Smooth muscle cell (in vitro differentiated cells): Measurements from ENCODE around the gene METAP1D. TPM values are rescaled to one million over a fixed set of nuclear protein-coding genes. Genes with fewer than 3 reads are reported as not detected.

Experiments used
- DNase-seq: peaks from one replicate; lab custom pipeline; 2025; ENCODE audit not compliant: unreplicated experiment; lab: John Stamatoyannopoulos, UW
- H2AFZ ChIP-seq: fragments of 200-600 bp; sonication (generic); 2 replicates; pipeline ENCODE4 v1.6.0; 2016; ENCODE audit warnings: antibody characterized with exemption, low read depth, mild to moderate bottlenecking
- H3F3A ChIP-seq: fragments of 200-600 bp; sonication (generic); 2 replicates; pipeline ENCODE4 v1.6.0; 2017; ENCODE audit warnings: antibody characterized with exemption, low read depth
- H3K27ac ChIP-seq: fragments of 200-600 bp; sonication (generic); 2 replicates; pipeline ENCODE4 v1.5.1; 2016; ENCODE audit warnings: low read depth, mild to moderate bottlenecking
- H3K27me3 ChIP-seq: fragments of 200-600 bp; sonication (generic); 2 replicates; pipeline ENCODE4 v1.6.1; 2016; ENCODE audit warnings: low read depth, mild to moderate bottlenecking
- H3K36me3 ChIP-seq: fragments of 200-600 bp; sonication (generic); 2 replicates; pipeline ENCODE4 v1.5.1; 2016; ENCODE audit warnings: low read depth
- H3K4me1 ChIP-seq: fragments of 200-600 bp; sonication (generic); 2 replicates; pipeline ENCODE4 v1.5.1; 2016; ENCODE audit warnings: low read depth
- H3K4me2 ChIP-seq: fragments of 200-600 bp; sonication (generic); 2 replicates; pipeline ENCODE4 v1.6.0; 2016; ENCODE audit warnings: mild to moderate bottlenecking
- H3K4me3 ChIP-seq: fragments of 200-600 bp; sonication (generic); 2 replicates; pipeline ENCODE4 v1.5.1; 2016; ENCODE audit warnings: mild to moderate bottlenecking
- H3K79me2 ChIP-seq: fragments of 200-600 bp; sonication (generic); 2 replicates; pipeline ENCODE4 v1.6.0; 2016; ENCODE audit warnings: low read depth, mild to moderate bottlenecking
- H3K9ac ChIP-seq: fragments of 200-600 bp; sonication (generic); 2 replicates; pipeline ENCODE4 v1.6.0; 2016; ENCODE audit warnings: low read depth
- H3K9me3 ChIP-seq: fragments of 200-600 bp; sonication (generic); replicated peaks from 2 replicates; pipeline ENCODE4 v1.5.1; 2016; ENCODE audit warnings: low read depth
- H4K20me1 ChIP-seq: fragments of 200-600 bp; sonication (generic); 2 replicates; pipeline ENCODE4 v1.6.0; 2016; ENCODE audit warnings: low read depth
- CTCF ChIP-seq: fragments of 200-600 bp; sonication (generic); IDR thresholded peaks from 2 replicates; pipeline ENCODE4 v1.5.1; 2017; ENCODE audit warnings: borderline replicate concordance, mild to moderate bottlenecking, antibody characterized with exemption; ENCODE audit not compliant: insufficient read depth, poor library complexity, severe bottlenecking
- WGBS: methylation state at CpG from one replicate; pipeline ENCODE4 v1.1.7; 2016; ENCODE audit warnings: low lambda C conversion rate; 5-methylcytosine and 5-hydroxymethylcytosine counted together
- polyA plus RNA-seq: library from polyadenylated mRNA; unstranded; fragments of >200 nt; fragmentation: Nextera tagmentation; extraction: Ambion mirVana; gene quantifications from 2 replicates; pipeline ENCODE4 v1.2.1, GENCODE V29; 2016
- total RNA-seq: library from RNA; depleted of rRNA; stranded (reverse); fragments of >200 nt; gene quantifications from 2 replicates; pipeline ENCODE4 v1.2.3, GENCODE V29; 2014

METAP1D gene
- total and polyA plus RNA-seq, 2 experiments from 2014 or later = 5.9 to 7.5 TPM

- Histone ChIP-seq H4K20me1 (no peaks in the 10 kb centered on the region), H3K79me2 (no peaks in the 10 kb centered on the region), H3K4me3 (no peak overlapping the region), H3K36me3 (no peaks in the 10 kb centered on the region), H3K4me2 (no peak overlapping the region), H3K27ac (no peak overlapping the region), H2AFZ (no peak overlapping the region), H3K4me1 (no peaks in the 10 kb centered on the region), H3F3A (no peaks in the 10 kb centered on the region), H3K27me3 (no peaks in the 10 kb centered on the region), H3K9me3 (no peaks in the 10 kb centered on the region), H3K9ac (no peak overlapping the region)
- DNase-seq = no peak
- no peak for TF ChIP-seq CTCF
- WGBS = 94% methylated on average over 6 of the region's 6 CpGs
Measured at GRCh38 chr2:172048508-172049503, 49.1 kb downstream of the METAP1D start.

GRCh38 chr2:172049567-172050120 lies 49.9 kb downstream of the METAP1D start:
- Histone ChIP-seq H3K4me3 (no peak overlapping the region), H3K9me3 (no peaks in the 10 kb centered on the region), H3K27ac (no peak overlapping the region), H3K36me3 (no peaks in the 10 kb centered on the region), H3K4me1 (no peaks in the 10 kb centered on the region), H3K79me2 (no peaks in the 10 kb centered on the region), H3F3A (no peaks in the 10 kb centered on the region), H3K27me3 (no peaks in the 10 kb centered on the region), H3K9ac (no peak overlapping the region), H2AFZ (no peak overlapping the region), H3K4me2 (no peak overlapping the region), H4K20me1 (no peaks in the 10 kb centered on the region)
- no peak for TF ChIP-seq CTCF
- WGBS = 86% methylated on average over 2 of the region's 2 CpGs
- DNase-seq = no peak

GRCh38 chr2:172050479-172051125 lies 50.8 kb downstream of the METAP1D start:
- no peak overlapping the region for H3K27ac ChIP-seq
- no peaks in the 10 kb centered on the region for H4K20me1 ChIP-seq
- H3K4me3 ChIP-seq = no peak overlapping the region
- H3K4me2 ChIP-seq = no peak overlapping the region
- 92% methylated on average over 1 of the region's 1 CpG for WGBS
- H2AFZ ChIP-seq = no peak overlapping the region
- H3K9ac ChIP-seq = no peak overlapping the region
- no peaks in the 10 kb centered on the region for H3K9me3 ChIP-seq
- H3K79me2 ChIP-seq = no peaks in the 10 kb centered on the region
- no peak for DNase-seq
- no peaks in the 10 kb centered on the region for H3F3A ChIP-seq
- no peaks in the 10 kb centered on the region for H3K4me1 ChIP-seq
- no peaks in the 10 kb centered on the region for H3K27me3 ChIP-seq
- no peak for TF ChIP-seq CTCF
- H3K36me3 ChIP-seq = no peaks in the 10 kb centered on the region
